Pancreas (tissue), 10 donors: ENCODE results near the gene GATAD2A. TPM values are rescaled to one million over a fixed set of nuclear protein-coding genes. Genes with fewer than 3 reads are reported as not detected.

Experiments used
- ATAC-seq, 4 donors: fragments of 200-7000 bp; cut with Tn5 transposase; one replicate each; pipeline versions ENCODE4 v1.8.0 to v1.9.1; 2020; ENCODE audit warnings: mild to moderate bottlenecking in 4 of 4, moderate library complexity in 4 of 4
- DNase-seq, 6 donors: peaks; one replicate each; pipeline ENCODE4 v3.0.0-alpha.2; 2020
- FAIRE-seq: peaks from 2 replicates; lab custom pipeline; 2012; peaks lifted over from hg19 to GRCh38; lab: Jason Lieb, UNC
- H3K27ac ChIP-seq, 4 donors: fragments of 200-600 bp; sonication (generic); 1 replicate in 3 of 4; 2 replicates in 1 of 4; pipeline versions ENCODE4 v1.5.0 to v1.8.0; 2020
- H3K27me3 ChIP-seq, 4 donors: fragments of 200-600 bp; one replicate each; pipeline ENCODE4 v1.8.0; 2021
- H3K36me3 ChIP-seq, 3 donors: fragments of 200-600 bp; sonication (generic) in 1 of 3; one replicate each; pipeline versions ENCODE4 v1.5.0 to v1.8.0; 2020 to 2021
- H3K4me1 ChIP-seq, 3 donors: fragments of 200-600 bp; one replicate each; pipeline ENCODE4 v1.8.0; 2021
- H3K4me3 ChIP-seq, 4 donors: fragments of 200-600 bp; sonication (generic) in 2 of 4; one replicate each; pipeline versions ENCODE4 v1.5.0 to v1.8.0; 2020 to 2021
- H3K9me3 ChIP-seq, 4 donors: fragments of 200-600 bp; one replicate each; pipeline ENCODE4 v1.8.0; 2021
- CTCF ChIP-seq, 4 donors: fragments of 200-600 bp; sonication (generic) in 3 of 4; IDR thresholded peaks; one replicate each; pipeline versions ENCODE4 v1.5.0 to v1.8.0; 2021; ENCODE audit warnings: antibody characterized with exemption in 4 of 4
- WGBS, 2 donors: extraction: QIAGEN DNeasy Blood & Tissue Kit; methylation state at CpG; one replicate each; pipeline ENCODE4 v1.1.7; 2013; 5-methylcytosine and 5-hydroxymethylcytosine counted together
- intact Hi-C, 3 donors: fragments of 100-400 bp; cut with DNase I; formaldehyde crosslinking; loops; one replicate each; pipeline versions ENCODE4 v1.11.1 to v1.14.2; 2022
- polyA plus RNA-seq, 2 donors: library from polyadenylated mRNA; stranded (reverse); fragments of 200-250 nt; gene quantifications; one replicate each; pipeline ENCODE4 v1.2.3, GENCODE V29; 2013
- total RNA-seq, 6 donors: library from RNA; stranded (reverse); fragmentation: NEBNext Ultra II Directional in 4 of 6; extraction: Animal tissue kit (Norgen Biotek cat#: 25700) in 4 of 6; gene quantifications; one replicate each; pipeline versions ENCODE4 v1.2.1 to v1.2.4, GENCODE V29; 2021 to 2023
- donor health status: healthy with polysubstance abuse.
- donor health status: DM: no; HTN: no; CAD: no; lungs with moderate emphysema.
- donor health status: DM: no; HTN: no; CAD: no.
- donor health status: control.
- donor health status: control.
- donor health status: Bipolar disorder and iron deficiency.
- donor health status: DM: yes; HTN: yes; CAD: no.
- donor health status: DM: no; HTN: no; CAD: no.
- donor health status: DM: no; HTN: no; CAD: no.
- donor health status: DM: yes; HTN: yes; CAD: no.

GATAD2A gene
- total and polyA plus RNA-seq, 8 donors: 11.9 to 51.8 (median 36.7) TPM

GRCh38 chr19:19458110-19458816, 52.8 kb downstream of the GATAD2A start:
- Histone ChIP-seq H3K4me1 (peaks cover 18 to 43% (median 20%) of the 10 kb centered on the region in 3 donors), H3K4me3 (no peak overlapping the region), H3K27ac (peak overlapping the region in 2 of 4 donors; percentile 30 to 81), H3K36me3 (no peaks in the 10 kb centered on the region), H3K9me3 (no peaks in the 10 kb centered on the region), H3K27me3 (no peaks in the 10 kb centered on the region)
- FAIRE-seq (no peak), ATAC-seq (no peak), DNase-seq (no peak)
- intact Hi-C loops: no loop called here
- TF ChIP-seq CTCF (IDR thresholded peaks at IDR 0.05): no peak
- 81 to 84% methylated on average over 14 of the region's 14 CpGs for WGBS, 2 donors

DNA sequence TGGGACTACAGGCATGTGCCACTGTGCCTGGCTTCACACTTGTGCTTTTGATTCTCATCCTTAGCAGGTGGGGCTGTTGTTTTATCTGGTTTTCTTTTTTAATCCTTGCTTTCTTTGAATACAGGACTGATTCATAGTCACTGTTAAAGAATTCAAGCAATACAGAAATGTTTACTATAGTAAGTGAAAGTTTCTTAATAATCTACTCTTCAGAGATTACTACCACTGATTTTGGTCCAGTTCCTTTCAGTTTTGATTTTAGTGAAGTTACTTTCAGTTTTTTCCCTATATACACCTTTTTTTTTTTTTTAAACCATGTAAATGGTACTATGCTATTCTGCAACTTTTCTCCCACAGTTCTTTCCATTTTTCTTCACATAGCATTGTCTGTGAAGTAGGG, 53.6 kb downstream of the GATAD2A start:
- Histone ChIP-seq H3K4me3 (no peak overlapping the region), H3K27me3 (no peaks in the 10 kb centered on the region), H3K9me3 (no peaks in the 10 kb centered on the region), H3K4me1 (peaks cover 26 to 51% (median 28%) of the 10 kb centered on the region in 3 donors), H3K27ac (peak overlapping the region in 2 of 4 donors; percentile 30 to 81), H3K36me3 (no peaks in the 10 kb centered on the region)
- FAIRE-seq (no peak), DNase-seq (no peak), ATAC-seq (no peak)
- intact Hi-C loops: no loop called here
- TF ChIP-seq CTCF (IDR thresholded peaks at IDR 0.05): no peak

- no peak for FAIRE-seq
Measured at GRCh38 chr19:19459707-19460251, 54.3 kb downstream of the GATAD2A start.

DNA sequence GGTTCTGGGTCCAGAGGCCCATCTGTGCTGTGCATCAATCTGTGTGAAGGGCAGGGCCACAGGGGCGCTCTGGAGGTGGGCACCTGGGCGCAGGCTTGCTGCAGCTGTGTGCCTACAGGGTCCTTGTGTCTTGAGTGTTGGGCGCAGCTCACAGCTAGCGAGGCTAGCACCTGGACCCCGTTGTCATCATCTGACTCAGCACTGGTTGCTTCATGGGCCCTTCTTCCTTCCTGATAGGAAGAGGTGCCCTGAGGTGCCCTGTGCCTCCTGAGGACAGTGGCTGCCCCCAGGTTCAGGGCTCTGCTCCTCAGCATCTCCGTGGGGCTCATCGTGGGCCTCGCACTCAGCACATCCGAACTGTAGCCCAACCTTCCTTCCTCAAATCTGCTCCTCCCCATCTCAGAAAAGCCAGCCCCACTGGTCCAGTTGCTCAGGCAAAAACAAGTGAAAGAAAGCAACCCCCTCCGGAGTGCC, 54.8 kb downstream of the GATAD2A start:
- intact Hi-C loops: no loop called here
- FAIRE-seq: no peak
- peak overlapping the region in 3 of 4 donors; percentile 63 to 88 (median 81) for H3K27ac ChIP-seq
- WGBS, 2 donors: 86 to 87% methylated on average over 10 of the region's 10 CpGs
- DNase-seq: no peak
- no peaks in the 10 kb centered on the region for H3K9me3 ChIP-seq
- TF ChIP-seq CTCF (IDR thresholded peaks at IDR 0.05): no peak
- no peak overlapping the region for H3K4me3 ChIP-seq
- no peaks in the 10 kb centered on the region for H3K27me3 ChIP-seq
- peaks cover 35 to 62% (median 40%) of the 10 kb centered on the region in 3 donors for H3K4me1 ChIP-seq
- no peaks in the 10 kb centered on the region for H3K36me3 ChIP-seq
- ATAC-seq: no peak

More at GRCh38 chr19:19459707-19460251, 54.3 kb downstream of the GATAD2A start:
- 65 to 68% methylated on average over 8 of the region's 8 CpGs for WGBS, 2 donors
- peak in 1 of 6 donors; percentile 30 for DNase-seq
- H3K4me3 ChIP-seq: no peak overlapping the region
- H3K27ac ChIP-seq: peak overlapping the region in 2 of 4 donors; percentile 81 to 88
- H3K27me3 ChIP-seq: no peaks in the 10 kb centered on the region
- TF ChIP-seq CTCF (IDR thresholded peaks at IDR 0.05): no peak
- H3K4me1 ChIP-seq: peaks cover 33 to 58% (median 35%) of the 10 kb centered on the region in 3 donors
- intact Hi-C loops: no loop called here
- no peak for ATAC-seq
- H3K9me3 ChIP-seq: no peaks in the 10 kb centered on the region
- H3K36me3 ChIP-seq: no peaks in the 10 kb centered on the region
